Subcutaneous adipose tissue (tissue), 4 donors: Measurements from ENCODE around the gene ARTN. TPM values are rescaled to one million over a fixed set of nuclear protein-coding genes. Genes with fewer than 3 reads are reported as not detected.

Experiments
- total RNA-seq, 4 donors: library from RNA; depleted of rRNA; stranded (reverse); fragments of >200 nt; gene quantifications; one replicate each; pipeline ENCODE4 v1.1.0, GENCODE V29; 2016
- TF ChIP-seq, protein P1 (sequence below): fragments of 450-650 bp; IDR thresholded peaks from one replicate; pipeline ENCODE4 v1.5.1; 2016; ENCODE audit warnings: low read depth, mild to moderate bottlenecking, control low read depth, antibody characterized with exemption, moderate library complexity

Gene ARTN
- total RNA-seq, 4 donors from 2014 or later: 0.68 to 0.88 TPM; not detected in 2

DNA sequence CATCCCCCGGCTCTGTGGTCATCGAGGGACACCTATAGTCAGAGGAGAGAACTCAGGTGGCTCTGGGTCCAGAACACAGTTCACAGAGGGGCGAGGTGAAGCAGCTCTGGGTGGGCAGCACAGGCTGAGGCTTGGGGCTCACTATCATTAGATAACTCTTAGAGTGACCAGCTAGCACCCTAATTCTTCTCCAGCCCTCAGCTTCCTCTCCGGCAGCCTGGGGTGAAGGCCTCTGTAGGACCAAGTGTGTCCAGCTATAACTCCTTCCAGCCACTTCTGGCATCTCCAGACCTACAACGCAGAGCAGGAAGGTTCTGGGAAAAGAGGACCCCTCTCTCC lies 1.4 kb downstream of the ARTN start:
- TF ChIP-seq, protein P1, sequence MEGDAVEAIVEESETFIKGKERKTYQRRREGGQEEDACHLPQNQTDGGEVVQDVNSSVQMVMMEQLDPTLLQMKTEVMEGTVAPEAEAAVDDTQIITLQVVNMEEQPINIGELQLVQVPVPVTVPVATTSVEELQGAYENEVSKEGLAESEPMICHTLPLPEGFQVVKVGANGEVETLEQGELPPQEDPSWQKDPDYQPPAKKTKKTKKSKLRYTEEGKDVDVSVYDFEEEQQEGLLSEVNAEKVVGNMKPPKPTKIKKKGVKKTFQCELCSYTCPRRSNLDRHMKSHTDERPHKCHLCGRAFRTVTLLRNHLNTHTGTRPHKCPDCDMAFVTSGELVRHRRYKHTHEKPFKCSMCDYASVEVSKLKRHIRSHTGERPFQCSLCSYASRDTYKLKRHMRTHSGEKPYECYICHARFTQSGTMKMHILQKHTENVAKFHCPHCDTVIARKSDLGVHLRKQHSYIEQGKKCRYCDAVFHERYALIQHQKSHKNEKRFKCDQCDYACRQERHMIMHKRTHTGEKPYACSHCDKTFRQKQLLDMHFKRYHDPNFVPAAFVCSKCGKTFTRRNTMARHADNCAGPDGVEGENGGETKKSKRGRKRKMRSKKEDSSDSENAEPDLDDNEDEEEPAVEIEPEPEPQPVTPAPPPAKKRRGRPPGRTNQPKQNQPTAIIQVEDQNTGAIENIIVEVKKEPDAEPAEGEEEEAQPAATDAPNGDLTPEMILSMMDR: no peak

DNA sequence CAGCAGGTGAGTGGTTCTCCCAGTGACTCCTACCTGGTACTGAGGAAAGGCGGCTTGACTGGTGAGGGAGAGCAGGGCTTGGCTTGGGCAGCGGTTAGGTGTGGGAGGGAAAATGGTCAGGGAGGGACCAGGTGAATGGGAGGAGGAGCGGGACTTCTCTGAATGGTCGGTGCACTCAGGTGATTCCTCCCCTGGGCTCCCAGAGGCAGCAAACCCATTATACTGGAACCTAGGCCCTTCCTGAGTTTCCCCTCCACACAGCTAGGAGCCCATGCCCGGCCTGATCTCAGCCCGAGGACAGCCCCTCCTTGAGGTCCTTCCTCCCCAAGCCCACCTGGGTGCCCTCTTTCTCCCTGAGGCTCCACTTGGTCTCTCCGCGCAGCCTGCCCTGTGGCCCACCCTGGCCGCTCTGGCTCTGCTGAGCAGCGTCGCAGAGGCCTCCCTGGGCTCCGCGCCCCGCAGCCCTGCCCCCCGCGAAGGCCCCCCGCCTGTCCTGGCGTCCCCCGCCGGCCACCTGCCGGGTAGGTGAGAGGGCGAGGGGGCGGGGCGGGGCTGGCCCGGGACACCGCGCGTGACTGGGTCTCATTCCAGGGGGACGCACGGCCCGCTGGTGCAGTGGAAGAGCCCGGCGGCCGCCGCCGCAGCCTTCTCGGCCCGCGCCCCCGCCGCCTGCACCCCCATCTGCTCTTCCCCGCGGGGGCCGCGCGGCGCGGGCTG lies 2.3 kb downstream of the ARTN start:
- TF ChIP-seq, protein P1: no peak

- TF ChIP-seq, protein P1: no peak
Observed at GRCh38 chr1:43936431-43937151, 3.0 kb downstream of the ARTN start.

- TF ChIP-seq, protein P1: no peak
Observed at GRCh38 chr1:43937179-43937865, 3.7 kb downstream of the ARTN start.

- TF ChIP-seq, protein P1: no peak
Observed at GRCh38 chr1:43938383-43938782, 4.8 kb downstream of the ARTN start.

DNA sequence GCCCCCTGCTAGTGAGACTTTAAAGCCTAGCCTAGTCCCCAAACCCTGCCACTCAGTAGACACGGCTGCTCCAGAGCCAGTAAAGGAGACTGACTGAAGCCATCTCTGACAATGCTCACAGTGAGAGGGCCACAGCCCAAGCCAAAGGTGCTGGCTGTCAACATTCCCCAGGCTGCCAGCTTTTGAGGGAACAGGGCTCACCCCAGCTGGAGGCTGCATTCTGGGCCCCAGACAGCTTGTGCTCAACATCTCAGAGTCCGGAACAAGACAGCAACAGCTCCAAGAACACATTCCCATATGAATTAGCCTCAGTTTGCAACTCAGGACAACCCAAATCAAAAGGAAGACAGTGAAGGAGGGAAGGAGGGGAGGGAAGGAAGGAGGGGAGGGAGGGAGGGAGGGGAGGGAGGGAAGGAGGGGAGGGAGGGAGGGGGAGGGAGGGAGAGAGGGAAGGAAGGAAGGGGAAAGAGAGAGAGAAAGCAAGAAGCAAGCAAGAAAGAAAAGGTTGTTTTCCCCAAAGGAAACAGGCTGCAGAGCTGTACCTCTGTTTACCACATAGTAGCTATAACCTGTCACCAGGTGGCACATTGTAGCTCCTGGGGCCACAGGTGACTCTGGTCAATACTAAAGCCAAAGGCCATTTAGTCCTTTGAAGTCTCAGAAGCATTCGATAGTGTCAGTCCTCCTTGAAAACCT lies 5.4 kb downstream of the ARTN start:
- TF ChIP-seq, protein P1: no peak

DNA sequence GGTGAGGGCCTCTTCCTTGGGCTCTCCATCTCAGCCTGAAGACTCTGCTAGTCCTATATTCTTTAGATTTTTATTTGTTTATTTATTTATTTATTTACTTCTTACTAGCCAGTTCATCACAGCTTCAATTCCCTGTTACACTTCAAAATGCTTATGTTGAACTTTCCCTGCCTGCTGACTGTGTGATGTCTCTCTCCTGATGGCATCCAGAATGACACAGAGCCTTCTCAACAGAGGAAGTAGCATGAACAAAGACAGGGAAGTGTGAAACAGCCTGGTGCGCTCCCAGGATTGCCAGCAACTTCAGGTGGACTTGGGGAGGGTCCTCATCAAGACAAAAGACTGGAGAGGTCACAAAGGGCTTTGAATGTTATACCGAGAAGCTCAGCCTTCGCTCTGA lies 8.8 kb downstream of the ARTN start:
- TF ChIP-seq, protein P1: no peak
